ENCODE measurements around the gene GBA3. TPM values are rescaled to one million over a fixed set of nuclear protein-coding genes. Genes with fewer than 3 reads are reported as not detected.

The GBA3 gene
- total RNA-seq, 1 experiment from 2014 or later = not detected

GRCh38 chr4:22695917-22696316 lies 3.2 kb downstream of the GBA3 start:
- DNase-seq (ENCODE audit: low read depth) = no peak

DNA sequence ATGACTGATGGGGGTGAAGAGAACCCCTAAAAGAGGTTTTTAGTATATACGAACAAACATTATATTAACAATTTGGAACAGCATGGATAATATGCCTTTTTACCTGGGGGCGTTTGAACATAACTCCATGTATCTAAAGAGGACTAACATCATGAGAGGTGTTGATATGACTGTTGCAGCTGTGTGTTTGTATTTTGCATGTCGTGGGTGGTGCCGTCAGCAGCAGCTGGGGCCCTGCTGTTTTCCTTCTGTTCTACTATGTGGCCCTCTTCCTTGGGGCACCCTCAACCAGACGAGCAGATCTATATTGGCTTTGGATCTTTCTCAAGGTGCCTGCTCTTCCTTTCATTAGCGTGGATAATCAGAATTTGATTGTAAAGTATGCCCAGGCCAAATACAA lies 11.2 kb downstream of the GBA3 start:
- DNase-seq (ENCODE audit: low read depth) = no peak

- no peak for DNase-seq (ENCODE audit: low read depth)
Measured at GRCh38 chr4:22707390-22707789, 14.7 kb downstream of the GBA3 start.

DNA sequence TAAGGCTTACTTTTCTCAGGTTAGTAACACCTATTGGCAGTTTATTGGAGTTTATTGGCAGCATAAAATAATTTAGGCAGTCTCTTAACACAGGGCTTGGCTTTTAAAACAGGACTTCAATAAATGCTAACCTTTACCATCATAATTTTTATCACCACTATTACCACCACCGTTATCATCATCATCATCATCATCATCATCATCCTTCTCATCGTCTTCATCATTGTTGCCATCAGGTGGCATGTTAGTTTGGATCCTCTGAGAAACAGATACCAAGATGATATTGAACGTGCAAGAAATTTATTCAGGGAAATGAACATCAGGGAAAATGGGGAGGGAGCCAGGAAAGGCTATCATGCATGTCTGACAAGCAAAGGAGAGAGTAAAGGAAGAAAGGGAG lies 16.2 kb downstream of the GBA3 start:
- no peak for DNase-seq (ENCODE audit: low read depth)

DNA sequence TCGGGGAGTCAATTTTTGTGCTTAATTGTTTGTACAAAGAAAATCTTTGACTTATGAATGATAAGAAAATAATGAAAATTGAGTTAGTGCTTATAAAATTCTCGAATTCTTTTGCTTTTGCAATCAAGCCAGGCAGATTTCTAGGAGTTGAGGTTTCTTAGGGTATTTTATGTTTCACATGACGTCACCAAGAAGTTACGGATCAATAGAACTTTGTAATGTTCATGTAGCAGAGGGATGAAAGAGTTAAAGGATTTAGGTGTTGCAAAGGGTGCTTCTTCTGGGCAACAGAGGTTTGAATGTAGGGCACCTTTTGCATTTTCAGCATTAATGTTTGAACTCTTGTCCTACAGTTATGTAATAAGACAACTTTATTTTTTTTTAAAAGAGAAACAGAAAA lies 19.4 kb downstream of the GBA3 start:
- DNase-seq (ENCODE audit: low read depth) = no peak

GRCh38 chr4:22712529-22712928 lies 19.8 kb downstream of the GBA3 start:
- DNase-seq (ENCODE audit: low read depth) = no peak

DNA sequence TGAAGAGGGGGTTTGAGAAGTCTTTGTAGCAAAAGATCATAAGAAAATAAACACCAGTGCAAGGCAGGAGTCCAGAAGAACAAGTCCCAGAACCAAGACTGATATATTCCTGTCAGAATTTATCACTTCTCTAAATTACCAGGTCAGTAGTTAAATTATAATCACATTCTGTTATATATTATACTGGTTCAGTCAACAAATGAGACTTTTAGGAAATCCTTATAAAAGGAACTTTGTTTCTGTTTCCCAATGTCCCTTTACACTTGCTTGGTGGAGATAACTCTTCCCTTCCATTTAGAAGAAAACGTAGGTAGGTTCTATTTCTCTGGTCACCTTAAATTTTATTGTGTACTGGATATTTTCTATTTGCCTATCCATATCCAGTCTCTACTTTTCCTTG lies 21.1 kb downstream of the GBA3 start:
- DNase-seq (ENCODE audit: low read depth) = no peak

DNA sequence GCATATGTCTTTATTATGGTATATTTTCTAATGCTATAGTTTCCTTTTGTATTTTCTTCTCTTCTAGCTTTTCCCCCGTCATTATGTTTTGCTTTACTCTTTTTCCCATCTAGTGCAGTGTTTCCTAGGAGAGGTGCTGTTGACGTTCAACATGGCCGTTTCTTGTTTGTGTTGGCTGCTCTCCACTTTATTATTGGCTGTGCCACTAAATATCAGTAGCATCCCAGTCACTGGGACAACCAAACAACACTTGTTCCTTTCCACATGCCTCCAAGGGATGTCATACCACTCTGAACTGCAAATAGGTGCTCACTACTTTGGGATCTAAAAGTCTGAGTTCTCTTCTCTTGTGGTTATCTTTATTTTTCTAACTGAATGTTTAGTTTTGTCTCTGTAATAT lies 26.5 kb downstream of the GBA3 start:
- DNase-seq (ENCODE audit: low read depth) = no peak

GRCh38 chr4:22720091-22720490 lies 27.4 kb downstream of the GBA3 start:
- DNase-seq (ENCODE audit: low read depth) = no peak

DNA sequence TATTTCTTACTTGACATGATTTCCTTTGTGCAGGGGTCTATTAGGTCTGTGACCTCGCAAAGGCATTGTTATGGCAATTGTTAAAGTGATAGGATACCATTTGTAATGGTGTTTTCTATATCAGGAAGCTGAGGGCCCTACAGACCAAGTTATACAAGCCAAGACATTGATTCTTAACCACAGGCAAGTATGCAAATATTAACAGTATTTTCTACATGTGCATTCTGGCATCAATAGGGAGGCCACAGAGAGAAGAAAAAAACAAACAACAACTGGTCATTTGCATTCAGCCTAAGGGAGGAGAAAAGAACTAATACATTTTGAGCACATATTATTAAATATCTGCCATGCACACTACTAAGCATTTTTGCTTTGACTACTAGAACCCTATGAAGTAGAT lies 28.5 kb downstream of the GBA3 start:
- DNase-seq (ENCODE audit: low read depth) = no peak

GRCh38 chr4:22730021-22730420 lies 37.3 kb downstream of the GBA3 start:
- DNase-seq (ENCODE audit: low read depth) = no peak

DNA sequence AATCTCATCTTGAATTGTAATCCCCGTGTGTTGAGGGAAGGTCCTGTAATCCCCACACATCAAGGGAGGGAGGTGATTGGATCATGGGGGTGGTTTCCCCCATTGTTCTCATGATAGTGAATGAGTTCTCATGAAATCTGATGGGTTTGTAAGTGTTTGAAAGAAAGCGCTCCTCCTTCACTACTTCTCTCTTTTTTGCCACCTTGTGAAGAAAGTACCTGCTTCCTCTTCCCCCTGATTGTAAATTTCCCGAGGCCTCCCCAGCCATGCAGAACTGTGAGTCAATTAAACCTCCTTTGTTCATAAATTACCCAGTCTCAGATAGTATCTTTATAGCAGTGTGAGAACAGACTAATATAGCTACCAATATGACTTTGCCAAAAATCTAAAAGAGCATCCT lies 41.1 kb downstream of the GBA3 start:
- no peak for DNase-seq (ENCODE audit: low read depth)

- no peak for DNase-seq (ENCODE audit: low read depth)
Measured at GRCh38 chr4:22736912-22737311, 44.2 kb downstream of the GBA3 start.

DNA sequence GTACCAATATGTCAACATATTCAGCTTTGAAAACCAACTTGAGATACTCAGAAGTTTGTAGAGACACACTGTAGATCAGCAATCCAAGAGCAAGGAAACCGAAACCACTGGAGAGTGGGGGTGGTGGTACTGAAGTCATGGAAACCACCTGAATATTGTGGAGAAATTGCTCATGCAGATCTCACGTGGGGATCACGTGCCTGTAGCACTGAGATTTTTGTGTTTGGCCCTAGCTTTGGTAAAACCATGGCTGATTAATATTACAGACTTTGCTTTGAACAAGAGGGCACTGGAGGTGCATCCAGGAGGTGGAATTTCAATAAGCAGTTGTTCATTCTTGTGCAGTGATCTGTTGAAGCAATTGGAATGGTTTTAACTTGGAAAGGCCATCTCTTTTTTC lies 47.2 kb downstream of the GBA3 start:
- no peak for DNase-seq (ENCODE audit: low read depth)

DNA sequence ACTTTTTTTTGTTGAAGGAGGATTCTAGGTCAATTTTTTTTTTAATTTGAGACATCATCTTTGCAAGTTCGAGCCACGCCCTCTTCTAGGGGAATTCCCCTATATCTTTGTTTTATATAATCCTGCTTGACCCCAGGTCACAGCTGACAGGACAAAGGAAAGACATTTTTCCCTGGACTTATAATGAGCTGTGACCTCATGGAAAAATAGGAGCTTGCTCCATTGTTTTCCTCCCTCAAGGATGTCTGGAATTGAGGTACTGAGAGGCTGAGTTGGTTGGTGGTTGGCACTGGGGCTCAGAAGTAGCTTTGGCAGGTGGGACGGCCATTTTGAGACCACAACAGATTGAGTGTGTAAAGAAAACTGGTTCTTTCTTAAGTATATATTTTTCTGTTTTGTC lies 49.0 kb downstream of the GBA3 start:
- DNase-seq (ENCODE audit: low read depth) = no peak

DNA sequence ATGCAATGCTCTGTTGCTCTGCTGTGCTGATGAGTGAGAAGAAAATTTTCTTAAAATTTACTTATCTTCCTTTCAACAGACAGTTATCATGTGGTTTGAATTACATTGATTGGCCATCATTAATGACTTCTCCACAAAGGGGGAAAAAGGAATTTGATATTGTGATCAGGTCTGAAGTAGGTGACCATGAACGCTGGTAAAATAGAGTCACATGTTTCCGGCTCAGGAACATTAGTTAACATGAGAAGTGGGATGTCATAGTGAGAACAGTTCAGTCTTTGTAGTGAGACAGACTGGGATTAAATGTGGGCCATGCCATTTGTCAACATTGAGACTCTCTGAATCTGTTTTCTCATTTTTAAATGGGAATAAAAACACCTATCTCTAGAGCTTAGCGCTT lies 50.6 kb downstream of the GBA3 start:
- no peak for DNase-seq (ENCODE audit: low read depth)

DNA sequence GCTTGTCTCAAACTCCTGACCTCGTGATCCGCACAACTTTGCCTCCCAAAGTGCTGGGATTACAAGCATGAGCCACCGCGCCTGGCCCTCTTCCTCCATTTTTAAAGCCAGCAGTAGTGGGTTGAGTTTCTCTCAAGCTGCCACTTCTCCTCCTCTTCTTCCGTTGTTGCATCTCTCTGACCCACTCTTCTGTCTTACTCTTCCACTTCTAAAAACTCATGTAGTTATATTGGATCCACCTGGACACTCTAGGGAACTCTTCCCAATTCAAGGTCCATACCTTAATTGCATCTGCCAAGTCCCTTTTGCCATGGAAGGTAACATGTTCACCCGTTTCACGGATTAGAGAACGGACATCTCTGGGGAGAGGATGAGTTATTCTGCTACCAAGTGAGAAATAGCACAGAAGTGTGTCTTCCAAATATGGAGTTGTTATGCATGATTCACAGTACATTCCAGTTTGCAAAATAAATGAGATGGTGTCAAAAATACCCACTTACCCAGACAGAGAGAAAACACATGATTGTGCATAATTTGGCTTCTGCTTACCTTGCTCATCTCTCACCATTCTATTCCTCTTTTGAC lies 51.8 kb downstream of the GBA3 start:
- no peak for DNase-seq (ENCODE audit: low read depth)

DNA sequence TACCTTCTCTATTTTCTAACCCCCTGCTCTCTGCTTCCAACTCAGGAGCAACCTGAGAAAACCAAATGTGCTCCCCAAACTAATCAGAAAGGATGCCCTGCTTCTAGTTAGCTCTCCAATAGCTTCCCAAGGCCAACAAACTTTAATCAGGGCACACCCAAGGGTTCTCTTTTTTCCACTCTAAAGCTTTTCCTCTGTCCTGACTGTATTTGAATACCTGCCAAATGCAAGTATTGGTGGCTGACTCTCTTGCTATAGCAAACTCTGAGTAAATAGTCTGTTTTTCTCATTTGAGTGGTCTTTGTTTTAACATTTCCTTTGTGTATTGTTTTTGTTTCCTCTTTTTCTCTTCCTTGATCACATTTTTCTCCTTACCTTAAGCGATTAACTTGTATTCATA lies 52.5 kb downstream of the GBA3 start:
- DNase-seq (ENCODE audit: low read depth) = no peak

DNA sequence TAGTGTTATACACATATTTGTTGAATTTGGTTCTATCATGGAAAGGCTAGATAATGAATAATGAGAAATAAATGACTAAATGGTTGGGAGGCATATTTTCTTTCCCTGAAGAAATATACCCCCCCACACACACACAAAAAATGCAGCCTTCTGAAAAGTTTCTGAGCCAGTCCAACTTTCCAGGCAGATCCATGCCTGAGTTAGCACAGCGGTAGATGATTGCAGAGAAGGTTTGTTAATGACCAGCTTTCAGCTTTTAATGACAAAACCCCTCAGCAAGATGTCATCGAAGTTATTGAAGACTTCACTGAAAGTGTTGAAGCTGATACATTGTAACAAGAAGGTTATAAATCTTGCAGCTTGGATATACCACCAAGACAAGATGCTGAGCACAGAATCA lies 61.4 kb downstream of the GBA3 start:
- DNase-seq (ENCODE audit: low read depth) = no peak

- no peak for DNase-seq (ENCODE audit: low read depth)
Measured at GRCh38 chr4:22762548-22762947, 69.8 kb downstream of the GBA3 start.

DNA sequence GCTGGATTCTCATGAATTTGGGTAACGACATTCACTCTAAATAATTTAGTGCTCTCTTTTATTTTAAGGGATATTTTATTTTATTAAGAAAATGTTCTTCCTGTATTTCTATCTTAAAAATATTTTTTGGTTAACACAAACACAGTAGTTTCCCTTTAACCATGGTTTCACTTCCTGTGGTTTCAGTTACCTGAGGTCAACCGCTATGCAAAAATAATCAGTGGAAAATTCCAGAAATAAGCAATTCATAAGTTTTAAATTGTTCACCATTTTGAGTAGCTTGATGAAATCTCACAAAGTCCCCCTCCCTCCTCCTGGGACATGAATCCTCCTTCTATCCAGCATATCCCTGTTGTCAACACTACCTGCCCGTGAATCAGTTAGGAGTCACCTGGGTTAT lies 71.4 kb downstream of the GBA3 start:
- DNase-seq (ENCODE audit: low read depth) = no peak

DNA sequence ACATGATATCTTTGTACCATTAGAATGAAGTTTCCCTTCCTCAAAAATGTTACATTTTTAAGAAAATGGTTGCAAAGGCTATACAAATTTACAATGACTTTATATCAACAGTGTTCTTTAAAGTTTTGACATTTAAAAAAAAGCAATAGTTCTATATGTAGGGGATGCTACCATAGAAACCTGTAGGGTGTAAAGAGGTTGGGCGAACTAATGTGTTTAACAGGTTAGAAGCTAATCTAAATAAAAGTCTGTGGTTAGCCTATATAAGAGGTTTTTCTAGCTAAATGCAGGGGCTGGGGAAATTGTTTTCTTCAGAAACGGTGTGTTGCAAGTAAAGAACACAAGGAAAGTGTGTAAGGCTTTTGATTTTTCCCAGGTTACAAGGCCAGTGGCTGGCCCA lies 73.3 kb downstream of the GBA3 start:
- DNase-seq (ENCODE audit: low read depth) = no peak

DNA sequence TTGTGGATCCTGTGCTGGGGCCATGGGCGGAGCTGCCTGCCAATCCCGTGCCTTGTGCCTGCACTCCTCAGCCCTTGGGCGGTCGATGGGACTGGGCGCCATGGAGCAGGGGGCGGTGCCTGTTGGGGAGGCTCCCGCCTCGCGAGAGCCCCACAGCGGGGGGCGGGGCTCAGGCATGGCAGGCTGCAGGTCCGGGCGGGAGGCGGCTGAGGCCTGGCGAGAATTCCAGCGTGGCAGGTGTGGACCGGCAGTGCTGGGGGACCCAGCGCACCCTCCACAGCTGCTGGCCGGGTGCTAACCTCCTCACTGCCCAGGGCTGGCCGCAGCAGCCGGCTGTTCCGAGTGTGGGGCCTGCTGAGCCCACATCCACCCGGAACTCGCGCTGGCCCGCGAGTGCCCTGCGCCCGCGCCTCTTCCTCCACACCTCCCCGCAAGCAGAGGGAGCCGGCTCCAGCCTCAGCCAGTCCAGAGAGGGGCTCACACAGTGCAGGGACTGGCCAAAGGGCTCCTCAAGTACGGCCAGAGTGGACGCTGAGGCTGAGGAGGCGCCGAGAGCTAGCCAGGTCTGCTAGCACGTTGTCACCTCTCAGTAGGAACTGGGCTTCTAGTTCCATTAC lies 85.9 kb downstream of the GBA3 start:
- no peak for DNase-seq (ENCODE audit: low read depth)

DNA sequence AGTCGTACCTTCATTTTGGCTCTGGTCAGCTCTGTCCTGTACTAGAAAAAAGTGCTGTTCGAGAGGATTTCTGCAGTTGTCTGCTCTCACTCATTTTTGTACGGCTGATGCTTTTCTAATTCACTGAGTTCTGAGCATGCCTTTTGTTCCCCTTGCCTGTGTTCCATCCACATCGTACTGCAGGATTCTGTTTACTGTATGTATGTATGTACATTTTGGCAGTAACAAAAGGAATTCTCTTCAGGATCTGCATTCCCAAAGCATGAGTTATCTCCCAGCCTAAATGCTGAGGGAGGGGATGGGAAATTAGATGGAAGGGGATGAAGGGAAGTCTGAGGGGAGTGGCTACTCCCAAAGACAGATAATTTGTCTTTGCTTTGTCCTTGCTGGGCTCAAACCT lies 87.6 kb downstream of the GBA3 start:
- DNase-seq (ENCODE audit: low read depth) = no peak

Measured in RPMI7951 (cell line).